Measurements from ENCODE around the gene CLIP4. TPM values are rescaled to one million over a fixed set of nuclear protein-coding genes. Genes with fewer than 3 reads are reported as not detected.

CLIP4 gene
- total RNA-seq, 1 donor = 73.5 TPM

GRCh38 chr2:29226808-29227207 lies 111.6 kb downstream of the CLIP4 start:
- TF ChIP-seq CTCF (IDR thresholded peaks at IDR 0.05; ENCODE audit: insufficient read depth, low read length) = no peak
- no peak for DNase-seq (ENCODE audit: low read depth)
- no peak overlapping the region for H3K4me3 ChIP-seq (ENCODE audit: low read depth, low read length)

GRCh38 chr2:29227935-29228675 lies 112.9 kb downstream of the CLIP4 start:
- TF ChIP-seq CTCF (IDR thresholded peaks at IDR 0.05; ENCODE audit: insufficient read depth, low read length) = no peak
- H3K4me3 ChIP-seq (ENCODE audit: low read depth, low read length) = no peak overlapping the region
- DNase-seq (ENCODE audit: low read depth) = peak; percentile 57

- no peak for DNase-seq (ENCODE audit: low read depth)
- no peak overlapping the region for H3K4me3 ChIP-seq (ENCODE audit: low read depth, low read length)
- TF ChIP-seq CTCF (IDR thresholded peaks at IDR 0.05; ENCODE audit: insufficient read depth, low read length) = no peak
These were observed 113.7 kb downstream of the CLIP4 start for GRCh38 chr2:29228947-29229346.

GRCh38 chr2:29229640-29230039 lies 114.4 kb downstream of the CLIP4 start:
- no peak overlapping the region for H3K4me3 ChIP-seq (ENCODE audit: low read depth, low read length)
- no peak for DNase-seq (ENCODE audit: low read depth)
- no peak for TF ChIP-seq CTCF (IDR thresholded peaks at IDR 0.05; ENCODE audit: insufficient read depth, low read length)

GRCh38 chr2:29232041-29232440 lies 116.8 kb downstream of the CLIP4 start:
- no peak for DNase-seq (ENCODE audit: low read depth)
- no peak for TF ChIP-seq CTCF (IDR thresholded peaks at IDR 0.05; ENCODE audit: insufficient read depth, low read length)
- no peak overlapping the region for H3K4me3 ChIP-seq (ENCODE audit: low read depth, low read length)

GRCh38 chr2:29233428-29233827 lies 118.2 kb downstream of the CLIP4 start:
- DNase-seq (ENCODE audit: low read depth) = no peak
- H3K4me3 ChIP-seq (ENCODE audit: low read depth, low read length) = no peak overlapping the region
- TF ChIP-seq CTCF (IDR thresholded peaks at IDR 0.05; ENCODE audit: insufficient read depth, low read length) = no peak

- DNase-seq (ENCODE audit: low read depth) = no peak
- TF ChIP-seq CTCF (IDR thresholded peaks at IDR 0.05; ENCODE audit: insufficient read depth, low read length) = no peak
- H3K4me3 ChIP-seq (ENCODE audit: low read depth, low read length) = no peak overlapping the region
These were observed 120.2 kb downstream of the CLIP4 start for GRCh38 chr2:29235411-29235810.

Measured in fibroblast of the aortic adventitia (primary cell).